IPS-11a (cell line): Measurements from ENCODE around the gene TMEM154.
"Not testable (repeated sequence)": the region's sequence is repeated elsewhere in the genome, so short reads cannot be mapped to it uniquely, and the experiment has no call there.

Source experiments
- H3K4me3 ChIP-seq: one replicate; pipeline ENCODE4 v1.5.1; 2013; ENCODE audit warnings: low read depth, low read length, control low read depth

Gene TMEM154

GRCh38 chr4:152668338-152668964, 11.3 kb downstream of the TMEM154 start:
- H3K4me3 ChIP-seq = no peak overlapping the region

GRCh38 chr4:152667781-152668180, 12.0 kb downstream of the TMEM154 start:
- H3K4me3 ChIP-seq = no peak overlapping the region

GRCh38 chr4:152666946-152667345, 12.9 kb downstream of the TMEM154 start:
- H3K4me3 ChIP-seq = no peak overlapping the region

GRCh38 chr4:152665691-152666395, 14.0 kb downstream of the TMEM154 start:
- H3K4me3 ChIP-seq = no peak overlapping the region

- not testable (repeated sequence) for H3K4me3 ChIP-seq
Observed at GRCh38 chr4:152664067-152664378, 15.8 kb downstream of the TMEM154 start.

GRCh38 chr4:152663203-152664066, 16.4 kb downstream of the TMEM154 start:
- H3K4me3 ChIP-seq = no peak overlapping the region

GRCh38 chr4:152661649-152662048, 18.1 kb downstream of the TMEM154 start:
- H3K4me3 ChIP-seq = no peak overlapping the region

- H3K4me3 ChIP-seq = no peak overlapping the region
Observed at GRCh38 chr4:152660526-152660925, 19.3 kb downstream of the TMEM154 start.

- H3K4me3 ChIP-seq = no peak overlapping the region
Observed at GRCh38 chr4:152659806-152660205, 20.0 kb downstream of the TMEM154 start.

- no peak overlapping the region for H3K4me3 ChIP-seq
Observed at GRCh38 chr4:152657657-152658056, 22.1 kb downstream of the TMEM154 start.

- no peak overlapping the region for H3K4me3 ChIP-seq
Observed at GRCh38 chr4:152655272-152656129, 24.3 kb downstream of the TMEM154 start.

GRCh38 chr4:152652102-152652501, 27.7 kb downstream of the TMEM154 start:
- H3K4me3 ChIP-seq = no peak overlapping the region

- no peak overlapping the region for H3K4me3 ChIP-seq
Observed at GRCh38 chr4:152651473-152652060, 28.2 kb downstream of the TMEM154 start.

- no peak overlapping the region for H3K4me3 ChIP-seq
Observed at GRCh38 chr4:152646221-152646620, 33.6 kb downstream of the TMEM154 start.

- H3K4me3 ChIP-seq = no peak overlapping the region
Observed at GRCh38 chr4:152644130-152644529, 35.7 kb downstream of the TMEM154 start.

- H3K4me3 ChIP-seq = no peak overlapping the region
Observed at GRCh38 chr4:152643153-152644035, 36.4 kb downstream of the TMEM154 start.

- H3K4me3 ChIP-seq = no peak overlapping the region
Observed at GRCh38 chr4:152640058-152640921, 39.5 kb downstream of the TMEM154 start.

GRCh38 chr4:152635851-152636250, 43.9 kb downstream of the TMEM154 start:
- H3K4me3 ChIP-seq = no peak overlapping the region
